Measurements from ENCODE around the gene LRRC70. TPM values are rescaled to one million over a fixed set of nuclear protein-coding genes. Genes with fewer than 3 reads are reported as not detected.
A peak's percentile ranks its signal among the peaks of the same experiment; 100 is the strongest.

Gene LRRC70
- polyA plus RNA-seq, 4 donors = 1.4 to 4.9 (median 3.0) TPM; not detected in 1

DNA sequence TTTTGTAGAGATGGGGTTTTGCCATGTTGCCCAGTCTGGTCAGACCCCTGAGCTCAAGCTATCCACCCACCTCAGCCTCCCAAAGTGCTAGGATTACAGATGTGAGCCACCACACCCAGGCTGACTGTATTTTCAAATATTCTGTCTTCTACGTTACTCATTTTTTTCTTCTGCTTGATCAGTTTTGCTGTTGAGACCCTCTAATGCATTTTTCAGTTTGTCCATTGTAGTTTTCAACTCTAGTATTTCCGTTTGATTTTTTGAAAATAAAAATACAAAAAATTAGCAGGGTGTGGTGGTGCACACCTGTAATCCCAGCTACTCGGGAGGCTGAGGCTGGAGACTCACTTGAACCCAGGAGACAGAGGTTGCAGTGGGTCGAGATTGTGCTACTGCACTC, 10.5 kb upstream of the LRRC70 start:
- H3K27ac ChIP-seq (ENCODE audit: low read depth in 1 of 3, low read length in 2 of 3) = no peak overlapping the region
- DNase-seq (no peak), FAIRE-seq (no peak)
- no peaks in the 10 kb centered on the region for H3K4me1 ChIP-seq (ENCODE audit: control insufficient read depth in 3 of 3, insufficient read depth in 2 of 3, low read depth in 1 of 3, low read length in 2 of 3)
- peaks cover 0 to 22% (median 4%) of the 10 kb centered on the region in 3 donors for H3K36me3 ChIP-seq (ENCODE audit: control insufficient read depth in 3 of 3, insufficient read depth in 2 of 3, low read depth in 1 of 3, low read length in 3 of 3)
- peaks cover 0 to 33% of the 10 kb centered on the region in 2 donors for H3K9me3 ChIP-seq (ENCODE audit: control insufficient read depth in 2 of 2, insufficient read depth in 1 of 2, low read depth in 1 of 2, low read length in 1 of 2)
- H3K27me3 ChIP-seq (ENCODE audit: control insufficient read depth in 3 of 3, insufficient read depth in 3 of 3, low read length in 3 of 3) = no peaks in the 10 kb centered on the region
- WGBS, 3 donors = 97% methylated on average over 4 of the region's 4 CpGs
- H3K4me3 ChIP-seq (ENCODE audit: low read depth in 1 of 3, low read length in 3 of 3) = no peak overlapping the region

DNA sequence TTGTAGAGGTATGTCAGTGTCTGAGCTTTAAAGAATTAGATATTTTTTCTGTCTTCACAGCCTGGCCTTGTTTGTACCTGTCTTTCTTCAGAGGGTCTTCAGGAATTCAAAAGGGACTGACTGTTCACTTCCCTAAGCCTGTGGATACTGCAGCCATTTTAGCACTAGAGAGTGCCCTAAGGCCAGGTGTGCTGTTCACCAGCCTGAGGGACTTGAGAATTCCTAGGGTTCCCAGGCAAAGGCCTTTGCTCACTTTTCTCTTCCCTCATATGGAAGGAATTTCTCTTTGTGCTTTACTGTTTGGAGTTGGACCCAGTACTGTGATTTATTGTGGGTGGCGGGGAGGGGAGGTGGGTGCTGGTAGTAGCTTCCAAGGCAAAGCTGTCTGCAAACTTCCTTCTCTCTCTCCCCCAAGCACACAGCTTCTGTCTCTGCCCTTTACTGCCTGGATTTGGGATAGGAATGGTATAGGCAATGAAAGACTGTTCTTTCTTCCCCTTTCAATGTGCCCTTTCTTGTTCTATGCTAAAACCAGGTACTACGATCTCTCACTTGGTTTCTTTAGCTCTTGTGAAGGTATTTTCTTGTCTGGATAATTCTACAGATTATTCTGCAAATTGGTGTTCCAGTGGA, 9.7 kb upstream of the LRRC70 start:
- no peak for FAIRE-seq
- WGBS, 3 donors = 96 to 100% (median 100%) methylated on average over 2 of the region's 2 CpGs
- Histone ChIP-seq H3K9me3 (ENCODE audit: control insufficient read depth in 2 of 2, insufficient read depth in 1 of 2, low read depth in 1 of 2, low read length in 1 of 2) (peaks cover 0 to 33% of the 10 kb centered on the region in 2 donors), H3K4me3 (ENCODE audit: low read depth in 1 of 3, low read length in 3 of 3) (no peak overlapping the region), H3K4me1 (ENCODE audit: control insufficient read depth in 3 of 3, insufficient read depth in 2 of 3, low read depth in 1 of 3, low read length in 2 of 3) (no peaks in the 10 kb centered on the region), H3K27ac (ENCODE audit: low read depth in 1 of 3, low read length in 2 of 3) (no peak overlapping the region), H3K27me3 (ENCODE audit: control insufficient read depth in 3 of 3, insufficient read depth in 3 of 3, low read length in 3 of 3) (no peaks in the 10 kb centered on the region), H3K36me3 (ENCODE audit: control insufficient read depth in 3 of 3, insufficient read depth in 2 of 3, low read depth in 1 of 3, low read length in 3 of 3) (peaks cover 0 to 22% (median 4%) of the 10 kb centered on the region in 3 donors)
- no peak for DNase-seq

DNA sequence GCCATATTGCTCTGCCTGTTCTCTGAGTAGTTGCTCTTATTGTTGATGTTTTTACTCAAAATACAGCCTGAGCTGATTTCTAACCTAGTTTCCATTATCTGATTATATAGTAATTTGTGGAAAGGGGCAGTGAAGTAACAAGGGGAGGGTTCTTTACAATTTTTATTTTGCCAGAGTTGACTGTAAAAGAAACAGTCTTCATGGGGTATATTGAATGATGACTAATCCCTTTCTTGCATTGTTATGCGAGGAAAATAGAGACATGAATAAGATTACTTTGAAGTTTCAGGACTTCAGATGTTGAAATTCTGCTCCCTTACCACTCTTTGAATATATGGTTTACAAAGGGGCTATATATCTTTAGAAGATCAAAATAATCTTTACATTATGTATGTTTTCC, 9.1 kb upstream of the LRRC70 start:
- no peak for DNase-seq
- 64 to 78% (median 69%) methylated on average over 1 of the region's 1 CpG for WGBS, 3 donors
- no peak for FAIRE-seq
- H3K4me3 ChIP-seq (ENCODE audit: low read depth in 1 of 3, low read length in 3 of 3) = no peak overlapping the region
- H3K36me3 ChIP-seq (ENCODE audit: control insufficient read depth in 3 of 3, insufficient read depth in 2 of 3, low read depth in 1 of 3, low read length in 3 of 3) = peaks cover 0 to 22% (median 4%) of the 10 kb centered on the region in 3 donors
- no peak overlapping the region for H3K27ac ChIP-seq (ENCODE audit: low read depth in 1 of 3, low read length in 2 of 3)
- no peaks in the 10 kb centered on the region for H3K4me1 ChIP-seq (ENCODE audit: control insufficient read depth in 3 of 3, insufficient read depth in 2 of 3, low read depth in 1 of 3, low read length in 2 of 3)
- no peaks in the 10 kb centered on the region for H3K27me3 ChIP-seq (ENCODE audit: control insufficient read depth in 3 of 3, insufficient read depth in 3 of 3, low read length in 3 of 3)
- H3K9me3 ChIP-seq (ENCODE audit: control insufficient read depth in 2 of 2, insufficient read depth in 1 of 2, low read depth in 1 of 2, low read length in 1 of 2) = peaks cover 0 to 33% of the 10 kb centered on the region in 2 donors

DNA sequence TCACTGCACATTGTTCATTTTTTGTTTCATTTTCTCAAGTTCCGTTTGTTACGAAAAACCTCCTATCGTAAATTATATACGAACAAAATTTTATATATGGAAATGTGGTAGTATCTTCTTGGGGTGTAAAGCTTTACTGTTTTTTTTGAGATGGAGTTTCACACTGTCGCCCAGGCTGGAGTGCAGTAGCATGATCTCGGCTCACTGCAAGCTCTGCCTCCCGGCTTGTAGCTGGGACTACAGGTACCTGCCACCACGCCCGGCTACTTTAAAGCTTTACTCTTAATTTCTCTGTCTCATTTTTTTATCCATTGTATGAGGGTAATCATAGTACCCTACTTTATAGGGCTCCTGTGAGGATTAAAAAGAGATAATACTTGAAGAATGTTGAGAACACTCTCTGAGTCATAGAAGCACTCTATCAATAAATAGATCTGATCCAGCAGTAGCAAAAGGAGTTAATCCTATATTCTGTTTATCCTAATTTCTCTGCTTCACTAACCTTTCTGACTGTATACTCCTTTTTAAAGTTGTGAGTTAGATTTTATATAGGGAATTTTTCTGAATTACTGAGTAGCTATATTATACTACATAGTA, 5.6 kb upstream of the LRRC70 start:
- no peak for FAIRE-seq
- Histone ChIP-seq H3K27ac (ENCODE audit: low read depth in 1 of 3, low read length in 2 of 3) (no peak overlapping the region), H3K4me3 (ENCODE audit: low read depth in 1 of 3, low read length in 3 of 3) (no peak overlapping the region), H3K27me3 (ENCODE audit: control insufficient read depth in 3 of 3, insufficient read depth in 3 of 3, low read length in 3 of 3) (no peaks in the 10 kb centered on the region), H3K9me3 (ENCODE audit: control insufficient read depth in 2 of 2, insufficient read depth in 1 of 2, low read depth in 1 of 2, low read length in 1 of 2) (peaks cover 0 to 9% of the 10 kb centered on the region in 2 donors), H3K36me3 (ENCODE audit: control insufficient read depth in 3 of 3, insufficient read depth in 2 of 3, low read depth in 1 of 3, low read length in 3 of 3) (peaks cover 0 to 7% (median 2%) of the 10 kb centered on the region in 3 donors), H3K4me1 (ENCODE audit: control insufficient read depth in 3 of 3, insufficient read depth in 2 of 3, low read depth in 1 of 3, low read length in 2 of 3) (no peaks in the 10 kb centered on the region)
- no peak for DNase-seq
- WGBS, 3 donors = 92 to 95% (median 93%) methylated on average over 9 of the region's 9 CpGs

DNA sequence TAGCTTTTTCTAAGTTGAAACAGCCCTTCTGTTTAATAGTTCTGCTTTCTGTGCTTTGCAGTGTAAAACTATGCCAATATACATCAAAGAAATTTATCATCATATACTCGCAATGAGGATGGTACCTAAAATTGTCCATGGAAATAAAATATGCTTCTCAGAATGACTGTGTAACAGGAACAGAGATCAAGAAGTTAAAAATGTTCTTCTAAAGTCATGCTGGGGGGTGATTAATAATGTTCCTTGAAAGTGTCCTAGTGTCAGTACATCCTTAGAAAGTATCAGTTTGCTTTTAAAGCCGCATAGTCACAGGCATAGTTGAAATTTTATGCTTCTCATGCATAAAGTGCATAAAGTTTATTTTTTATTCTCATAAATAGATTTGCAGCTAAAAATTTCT, 4.0 kb upstream of the LRRC70 start:
- Histone ChIP-seq H3K27me3 (ENCODE audit: control insufficient read depth in 3 of 3, insufficient read depth in 3 of 3, low read length in 3 of 3) (no peaks in the 10 kb centered on the region), H3K4me3 (ENCODE audit: low read depth in 1 of 3, low read length in 3 of 3) (no peak overlapping the region), H3K9me3 (ENCODE audit: control insufficient read depth in 2 of 2, insufficient read depth in 1 of 2, low read depth in 1 of 2, low read length in 1 of 2) (no peaks in the 10 kb centered on the region), H3K27ac (ENCODE audit: low read depth in 1 of 3, low read length in 2 of 3) (no peak overlapping the region), H3K4me1 (ENCODE audit: control insufficient read depth in 3 of 3, insufficient read depth in 2 of 3, low read depth in 1 of 3, low read length in 2 of 3) (no peaks in the 10 kb centered on the region), H3K36me3 (ENCODE audit: control insufficient read depth in 3 of 3, insufficient read depth in 2 of 3, low read depth in 1 of 3, low read length in 3 of 3) (no peaks in the 10 kb centered on the region)
- 81 to 88% (median 84%) methylated on average over 2 of the region's 2 CpGs for WGBS, 3 donors
- DNase-seq (no peak), FAIRE-seq (no peak)

DNA sequence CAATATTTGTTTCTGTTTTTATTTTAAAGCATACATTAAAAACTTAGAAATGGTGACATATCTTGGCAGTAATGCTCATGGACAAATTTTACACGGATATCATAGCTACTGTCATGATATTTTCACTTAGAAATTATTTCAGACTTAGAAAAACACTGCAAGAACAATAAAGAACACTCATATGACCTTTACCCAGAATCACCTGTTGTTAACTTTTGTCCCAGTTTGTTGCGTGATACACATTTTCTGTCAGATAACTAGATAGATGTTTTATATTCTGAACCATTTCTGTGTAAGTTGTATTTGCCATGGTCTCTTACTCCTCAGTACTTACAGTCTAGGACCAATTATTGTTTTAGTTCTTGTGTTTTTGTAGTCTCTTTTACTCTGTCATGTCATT, 3.6 kb upstream of the LRRC70 start:
- Histone ChIP-seq H3K36me3 (ENCODE audit: control insufficient read depth in 3 of 3, insufficient read depth in 2 of 3, low read depth in 1 of 3, low read length in 3 of 3) (no peaks in the 10 kb centered on the region), H3K27me3 (ENCODE audit: control insufficient read depth in 3 of 3, insufficient read depth in 3 of 3, low read length in 3 of 3) (no peaks in the 10 kb centered on the region), H3K4me3 (ENCODE audit: low read depth in 1 of 3, low read length in 3 of 3) (no peak overlapping the region), H3K4me1 (ENCODE audit: control insufficient read depth in 3 of 3, insufficient read depth in 2 of 3, low read depth in 1 of 3, low read length in 2 of 3) (no peaks in the 10 kb centered on the region), H3K9me3 (ENCODE audit: control insufficient read depth in 2 of 2, insufficient read depth in 1 of 2, low read depth in 1 of 2, low read length in 1 of 2) (no peaks in the 10 kb centered on the region), H3K27ac (ENCODE audit: low read depth in 1 of 3, low read length in 2 of 3) (no peak overlapping the region)
- FAIRE-seq = no peak
- whole genome bisulfite sequencing, 3 donors = 36 to 76% (median 59%) methylated on average over 2 of the region's 2 CpGs
- peak in 1 of 2 donors; percentile 3 for DNase-seq

DNA sequence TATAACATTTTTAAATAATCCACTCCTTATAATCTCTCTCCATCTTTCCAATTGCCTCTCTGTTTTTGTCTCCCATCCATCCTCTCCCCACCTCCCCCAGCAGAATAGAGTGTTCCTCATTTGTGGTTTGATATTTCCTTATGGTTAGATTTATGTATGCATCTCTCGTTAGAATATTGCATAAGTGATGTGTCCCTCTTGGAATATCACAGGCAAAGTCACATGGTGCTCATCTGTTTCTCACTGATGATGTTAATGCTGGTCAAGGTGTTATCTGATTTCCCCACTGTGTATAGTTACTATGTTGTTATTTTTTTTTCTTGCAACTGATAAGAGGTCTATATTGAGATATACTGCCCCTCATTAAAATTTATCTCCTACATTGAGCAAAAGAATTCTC, 3.1 kb upstream of the LRRC70 start:
- H3K4me3 ChIP-seq (ENCODE audit: low read depth in 1 of 3, low read length in 3 of 3) = no peak overlapping the region
- H3K9me3 ChIP-seq (ENCODE audit: control insufficient read depth in 2 of 2, insufficient read depth in 1 of 2, low read depth in 1 of 2, low read length in 1 of 2) = no peaks in the 10 kb centered on the region
- no peaks in the 10 kb centered on the region for H3K27me3 ChIP-seq (ENCODE audit: control insufficient read depth in 3 of 3, insufficient read depth in 3 of 3, low read length in 3 of 3)
- 72 to 92% (median 76%) methylated on average over 1 of the region's 1 CpG for WGBS, 3 donors
- no peaks in the 10 kb centered on the region for H3K4me1 ChIP-seq (ENCODE audit: control insufficient read depth in 3 of 3, insufficient read depth in 2 of 3, low read depth in 1 of 3, low read length in 2 of 3)
- H3K36me3 ChIP-seq (ENCODE audit: control insufficient read depth in 3 of 3, insufficient read depth in 2 of 3, low read depth in 1 of 3, low read length in 3 of 3) = no peaks in the 10 kb centered on the region
- FAIRE-seq (no peak), DNase-seq (no peak)
- no peak overlapping the region for H3K27ac ChIP-seq (ENCODE audit: low read depth in 1 of 3, low read length in 2 of 3)

DNA sequence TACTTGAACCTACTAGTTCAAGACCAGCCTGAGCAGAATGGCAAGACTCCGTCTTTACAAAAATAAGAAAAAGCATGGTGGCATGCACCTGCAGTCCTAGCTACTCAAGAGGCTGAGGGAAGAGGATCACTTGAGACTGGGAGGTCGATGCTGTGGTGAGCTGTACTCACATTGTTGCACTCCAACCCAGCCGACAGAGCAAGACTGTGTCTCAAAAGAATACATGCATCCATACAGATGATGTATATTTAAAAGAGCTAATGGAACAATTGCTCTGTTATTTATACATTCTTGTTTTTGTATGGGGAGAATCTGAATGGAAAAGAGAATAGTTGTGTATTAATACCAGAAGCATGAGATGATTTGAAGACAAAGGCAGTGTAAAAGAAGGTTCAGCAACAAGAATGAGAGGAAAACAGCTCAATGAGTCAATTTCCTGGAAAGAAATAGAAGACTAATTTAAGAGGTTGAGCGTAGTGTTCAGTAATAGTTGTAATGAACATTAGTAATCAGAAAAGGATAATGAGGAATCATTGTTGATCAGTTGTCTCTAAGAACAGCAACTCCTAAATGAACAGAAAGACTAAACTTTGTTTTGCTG, 1.9 kb upstream of the LRRC70 start:
- no peaks in the 10 kb centered on the region for H3K9me3 ChIP-seq (ENCODE audit: control insufficient read depth in 2 of 2, insufficient read depth in 1 of 2, low read depth in 1 of 2, low read length in 1 of 2)
- 85 to 94% (median 92%) methylated on average over 4 of the region's 4 CpGs for WGBS, 3 donors
- FAIRE-seq (no peak), DNase-seq (no peak)
- no peak overlapping the region for H3K4me3 ChIP-seq (ENCODE audit: low read depth in 1 of 3, low read length in 3 of 3)
- H3K27me3 ChIP-seq (ENCODE audit: control insufficient read depth in 3 of 3, insufficient read depth in 3 of 3, low read length in 3 of 3) = no peaks in the 10 kb centered on the region
- no peak overlapping the region for H3K27ac ChIP-seq (ENCODE audit: low read depth in 1 of 3, low read length in 2 of 3)
- no peaks in the 10 kb centered on the region for H3K4me1 ChIP-seq (ENCODE audit: control insufficient read depth in 3 of 3, insufficient read depth in 2 of 3, low read depth in 1 of 3, low read length in 2 of 3)
- no peaks in the 10 kb centered on the region for H3K36me3 ChIP-seq (ENCODE audit: control insufficient read depth in 3 of 3, insufficient read depth in 2 of 3, low read depth in 1 of 3, low read length in 3 of 3)
